ENCODE data around the gene ZNF324.
"Not testable (repeated sequence)": the region's sequence is repeated elsewhere in the genome, so short reads cannot be mapped to it uniquely, and the experiment has no call there.

Gene ZNF324

DNA sequence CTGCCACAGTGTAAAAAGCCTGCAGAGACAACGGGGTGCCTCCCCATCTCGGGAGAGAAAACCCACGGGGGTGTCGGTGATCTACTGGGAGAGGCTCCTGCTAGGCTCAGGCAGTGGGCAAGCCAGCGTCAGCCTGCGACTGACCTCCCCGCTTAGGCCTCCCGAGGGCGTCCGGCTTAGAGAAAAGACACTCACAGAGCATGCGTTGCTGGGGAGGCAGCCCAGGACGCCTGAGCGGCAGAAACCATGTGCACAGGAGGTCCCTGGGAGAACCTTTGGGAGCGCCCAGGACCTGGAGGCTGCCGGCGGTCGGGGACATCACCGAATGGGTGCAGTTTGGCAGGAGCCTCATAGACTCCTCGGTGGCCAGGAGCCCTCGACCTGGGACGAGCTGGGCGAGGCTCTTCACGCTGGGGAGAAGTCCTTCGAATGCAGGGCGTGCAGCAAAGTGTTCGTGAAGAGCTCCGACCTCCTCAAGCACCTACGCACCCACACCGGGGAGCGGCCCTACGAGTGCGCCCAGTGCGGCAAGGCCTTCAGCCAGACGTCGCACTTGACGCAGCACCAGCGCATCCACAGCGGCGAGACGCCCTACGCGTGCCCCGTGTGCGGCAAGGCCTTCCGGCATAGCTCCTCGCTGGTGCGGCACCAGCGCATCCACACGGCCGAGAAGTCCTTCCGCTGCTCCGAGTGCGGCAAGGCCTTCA, 4.1 kb downstream of the ZNF324 start:
- DNase-seq (ENCODE audit: low read depth in 3 of 3, low spot score in 1 of 3), result not testable (repeated sequence)

- DNase-seq (ENCODE audit: low read depth in 3 of 3, low spot score in 1 of 3), result no peak
These were observed 4.9 kb downstream of the ZNF324 start for GRCh38 chr19:58471736-58472135.

DNA sequence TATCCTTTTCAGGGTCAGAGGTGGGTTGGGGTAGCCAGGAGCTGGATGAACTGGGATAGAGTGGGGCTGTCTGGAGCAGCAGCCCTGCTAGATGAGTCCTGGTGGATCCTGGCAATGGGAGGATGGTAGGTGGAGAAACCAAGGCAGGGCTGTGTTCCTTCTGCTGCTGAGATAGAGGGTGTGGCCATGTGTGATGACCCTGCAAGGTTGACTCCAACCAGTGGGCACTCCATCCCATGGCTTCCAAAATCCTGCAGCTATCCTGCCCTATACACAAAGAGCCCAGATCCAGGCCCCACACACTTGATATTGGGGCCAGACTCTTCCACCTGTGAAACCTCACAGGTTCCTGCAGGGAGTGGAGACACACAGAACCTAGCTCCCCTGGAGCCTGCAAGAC, 6.9 kb downstream of the ZNF324 start:
- DNase-seq (ENCODE audit: low read depth in 3 of 3, low spot score in 1 of 3), result no peak

GRCh38 chr19:58474291-58474996, 7.6 kb downstream of the ZNF324 start:
- DNase-seq (ENCODE audit: low read depth in 3 of 3, low spot score in 1 of 3), result no peak

DNA sequence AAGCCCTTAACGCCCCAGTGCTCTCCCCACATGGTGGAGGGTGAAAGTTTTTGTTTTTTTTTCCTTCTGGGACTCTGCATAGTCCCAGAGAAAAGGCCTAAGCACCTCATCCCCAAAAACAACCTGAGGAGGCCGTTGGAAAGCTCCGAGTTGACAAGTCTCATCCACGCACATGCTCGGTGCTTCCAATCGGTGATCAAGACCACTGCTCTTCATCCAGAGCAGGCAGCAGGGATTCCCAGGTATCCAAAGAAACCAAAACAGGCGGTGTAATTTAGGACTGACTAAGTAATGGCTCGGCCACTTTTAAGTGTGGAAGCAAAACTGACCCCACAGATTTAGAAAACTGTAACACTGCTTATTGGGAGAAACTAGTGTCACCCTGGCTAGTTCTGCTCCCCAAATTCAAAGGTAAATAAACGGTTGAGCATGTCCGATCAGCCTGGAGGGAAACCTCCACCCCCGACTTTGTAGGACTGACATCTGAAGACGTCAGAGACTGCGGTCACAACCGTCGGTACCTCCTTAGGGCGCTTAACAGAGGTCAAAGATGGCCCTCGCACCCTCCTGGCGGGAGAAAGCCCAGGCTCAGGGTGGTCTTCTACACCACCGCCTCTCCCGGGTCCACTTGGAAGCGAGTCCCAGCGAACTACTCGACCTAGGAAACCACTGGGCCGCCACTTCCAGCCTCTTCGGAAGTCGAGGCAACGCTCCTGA, 8.3 kb downstream of the ZNF324 start:
- no peak for DNase-seq (ENCODE audit: low read depth in 3 of 3, low spot score in 1 of 3)

DNA sequence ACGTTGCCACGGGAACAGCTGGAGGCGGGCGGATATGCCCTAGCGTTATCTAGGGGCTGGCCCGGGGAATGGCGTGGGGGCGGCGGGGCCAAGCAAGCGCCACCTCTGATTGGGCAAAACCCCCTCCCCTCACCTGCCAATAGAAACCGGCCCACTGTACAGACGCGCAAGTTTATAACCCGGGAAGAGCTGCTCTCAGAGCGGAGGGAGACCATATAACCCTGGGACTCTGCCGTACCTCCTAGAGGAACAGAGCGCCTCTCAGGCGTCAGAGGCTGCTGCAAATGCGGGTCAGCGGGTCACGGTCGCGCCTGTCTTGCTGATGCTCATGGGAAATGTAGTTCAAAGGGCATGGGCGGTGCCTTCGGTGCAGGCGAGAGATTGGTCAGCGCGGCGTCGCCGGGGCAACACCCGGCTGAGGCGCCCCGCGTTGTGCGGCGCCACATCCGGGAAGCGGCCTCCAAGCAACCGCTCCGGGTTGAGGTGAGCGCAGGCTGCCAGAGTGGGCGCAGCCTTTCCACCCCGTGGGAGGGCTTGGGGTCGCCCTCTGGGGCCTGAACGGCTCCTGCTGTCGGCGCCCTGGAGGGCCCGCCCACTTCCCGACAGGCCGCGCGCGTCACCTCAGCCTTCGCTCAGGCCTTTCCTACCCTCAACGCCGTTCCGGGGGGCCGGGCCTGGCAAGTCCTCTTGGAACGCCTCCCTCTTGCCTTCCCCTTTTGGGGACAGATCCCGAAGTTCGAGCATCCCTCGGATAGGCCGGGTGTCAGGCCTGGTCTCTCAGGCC, 9.0 kb downstream of the ZNF324 start, which contains the start of gene ZNF446:
TSS of gene ZNF446 (plus strand) at position 639 of the 784 bp plus-strand sequence. CDS start 867 bp downstream, outside the sequence.
- DNase-seq (ENCODE audit: low read depth in 3 of 3, low spot score in 1 of 3), result peak; percentile 81 to 89 (median 83)

DNA sequence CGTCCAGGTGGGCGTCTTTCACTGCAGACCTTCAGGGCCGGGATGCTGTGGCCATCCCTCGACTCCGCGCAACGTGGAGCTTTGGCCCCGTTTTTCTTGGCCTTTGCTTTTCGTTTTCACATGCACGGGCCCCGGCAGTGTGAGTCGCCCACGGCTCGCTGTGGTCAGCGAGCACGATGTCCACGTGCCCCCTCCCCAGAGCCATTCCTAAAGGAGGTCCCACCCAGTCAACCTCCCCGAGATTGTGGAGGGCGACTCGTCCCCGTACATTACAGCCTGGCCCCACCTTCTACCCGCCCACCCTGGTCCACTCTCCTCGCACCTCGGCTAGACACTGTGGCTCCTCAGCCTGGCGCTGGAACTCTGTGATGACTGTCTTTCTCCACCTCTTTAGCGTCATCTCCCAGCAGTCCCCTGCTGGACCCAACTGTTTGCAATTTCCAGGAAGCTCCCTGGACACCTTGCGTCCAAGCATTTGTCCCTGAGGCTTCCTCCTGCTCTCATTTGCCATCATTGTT, 9.7 kb downstream of the ZNF324 start:
- no peak for DNase-seq (ENCODE audit: low read depth in 3 of 3, low spot score in 1 of 3)

DNA sequence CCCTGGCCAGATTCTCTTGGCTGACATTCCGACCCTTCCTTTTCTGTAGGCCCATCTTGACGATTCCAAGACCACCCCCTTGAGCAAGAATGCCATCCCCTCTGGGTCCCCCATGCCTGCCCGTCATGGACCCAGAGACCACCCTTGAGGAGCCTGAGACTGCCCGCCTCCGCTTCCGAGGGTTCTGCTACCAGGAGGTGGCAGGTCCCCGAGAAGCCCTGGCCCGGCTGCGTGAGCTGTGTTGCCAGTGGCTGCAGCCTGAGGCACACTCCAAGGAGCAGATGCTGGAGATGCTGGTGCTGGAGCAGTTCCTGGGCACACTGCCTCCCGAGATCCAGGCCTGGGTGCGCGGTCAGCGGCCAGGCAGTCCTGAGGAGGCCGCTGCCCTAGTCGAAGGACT, 10.2 kb downstream of the ZNF324 start:
- DNase-seq (ENCODE audit: low read depth in 3 of 3, low spot score in 1 of 3), result no peak

- DNase-seq (ENCODE audit: low read depth in 3 of 3, low spot score in 1 of 3), result no peak
These were observed 11.0 kb downstream of the ZNF324 start for GRCh38 chr19:58477871-58478270.

DNA sequence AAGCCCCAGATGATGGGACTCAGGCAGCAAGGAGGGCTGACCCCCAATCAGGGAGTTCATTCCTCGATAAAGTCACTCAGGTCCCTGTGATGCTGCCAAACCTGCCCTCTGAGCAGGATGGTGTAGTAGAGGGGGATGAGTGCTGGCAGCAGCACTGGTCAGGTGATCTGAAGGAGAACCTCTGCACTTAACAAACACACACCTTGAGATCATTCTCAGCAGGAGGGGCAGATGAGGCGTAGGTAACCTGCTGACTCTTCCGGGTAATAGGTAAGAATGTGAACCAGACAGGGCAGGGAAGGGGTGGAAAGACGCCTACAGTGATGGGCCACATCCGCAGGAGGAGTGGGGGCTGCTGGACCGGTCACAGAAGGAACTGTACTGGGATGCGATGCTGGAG, 12.4 kb downstream of the ZNF324 start:
- DNase-seq (ENCODE audit: low read depth in 3 of 3, low spot score in 1 of 3), result no peak

DNA sequence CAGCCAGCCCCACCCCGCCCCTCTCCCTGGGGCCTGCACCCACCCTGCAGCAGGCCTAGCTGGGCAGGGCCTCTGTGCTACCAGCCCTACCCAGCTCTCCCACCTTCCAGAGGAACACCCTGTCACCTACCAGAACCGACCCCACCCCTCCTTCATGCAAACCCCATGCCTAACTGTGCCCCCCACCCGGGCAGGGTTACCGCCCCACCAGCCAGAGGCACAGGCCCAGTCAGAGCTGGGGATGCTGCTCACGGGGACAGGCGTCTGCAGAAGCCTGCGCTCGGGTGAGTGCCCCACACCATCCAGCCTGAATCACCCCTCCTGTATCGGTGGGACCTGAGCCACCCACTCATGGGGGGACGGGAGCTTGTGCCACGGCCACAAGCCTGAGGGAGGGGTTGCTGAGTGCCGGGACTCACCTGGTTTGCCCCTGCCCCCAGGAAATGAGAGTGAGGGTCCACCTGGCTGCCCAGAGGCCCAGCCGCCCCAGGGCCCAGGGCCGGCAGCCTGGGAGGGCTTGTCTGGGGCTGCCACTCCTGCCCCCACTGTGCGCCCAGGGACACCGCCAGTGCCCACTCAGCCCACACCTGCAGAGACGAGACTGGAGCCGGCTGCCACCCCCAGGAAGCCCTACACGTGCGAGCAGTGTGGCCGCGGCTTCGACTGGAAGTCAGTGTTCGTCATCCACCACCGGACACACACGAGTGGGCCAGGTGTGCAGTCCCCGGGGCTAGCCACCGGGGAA, 13.0 kb downstream of the ZNF324 start:
- no peak for DNase-seq (ENCODE audit: low read depth in 3 of 3, low spot score in 1 of 3)

DNA sequence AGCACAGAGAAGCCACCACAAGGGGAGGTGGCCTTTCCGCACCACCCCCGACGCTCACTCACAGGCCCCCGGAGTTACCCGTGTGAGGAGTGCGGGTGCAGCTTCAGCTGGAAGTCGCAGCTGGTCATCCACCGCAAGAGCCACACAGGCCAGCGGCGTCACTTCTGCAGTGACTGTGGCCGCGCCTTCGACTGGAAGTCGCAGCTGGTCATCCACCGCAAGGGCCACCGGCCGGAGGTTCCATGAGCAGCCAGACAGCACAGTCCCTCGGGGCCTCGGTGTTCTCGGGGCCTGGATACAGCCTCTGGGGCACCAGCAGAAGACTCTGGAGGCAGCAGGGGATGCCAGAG, 13.6 kb downstream of the ZNF324 start:
- no peak for DNase-seq (ENCODE audit: low read depth in 3 of 3, low spot score in 1 of 3)

DNA sequence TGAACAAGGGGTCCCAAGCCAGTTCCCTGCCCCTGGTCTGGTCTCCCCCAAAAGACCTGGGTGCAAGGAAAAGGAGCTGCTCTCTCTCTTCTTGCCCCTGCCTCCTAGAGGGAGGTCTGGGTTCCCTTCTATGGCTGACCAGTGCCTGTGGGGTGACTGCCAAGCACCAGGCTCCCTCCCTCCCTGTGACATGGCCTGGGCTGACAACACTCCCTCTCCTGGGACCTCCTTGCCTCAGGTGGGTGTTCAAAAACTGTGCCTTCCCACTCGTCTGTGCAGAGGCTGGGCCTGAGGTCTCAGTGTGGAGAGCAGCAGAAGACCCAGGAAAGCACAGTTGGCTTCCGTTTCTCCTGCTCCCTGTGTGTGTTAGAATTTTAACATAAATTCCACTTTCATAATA, 14.0 kb downstream of the ZNF324 start:
- DNase-seq (ENCODE audit: low read depth in 3 of 3, low spot score in 1 of 3), result no peak

- no peak for DNase-seq (ENCODE audit: low read depth in 3 of 3, low spot score in 1 of 3)
These were observed 15.5 kb downstream of the ZNF324 start for GRCh38 chr19:58482372-58482771.

DNA sequence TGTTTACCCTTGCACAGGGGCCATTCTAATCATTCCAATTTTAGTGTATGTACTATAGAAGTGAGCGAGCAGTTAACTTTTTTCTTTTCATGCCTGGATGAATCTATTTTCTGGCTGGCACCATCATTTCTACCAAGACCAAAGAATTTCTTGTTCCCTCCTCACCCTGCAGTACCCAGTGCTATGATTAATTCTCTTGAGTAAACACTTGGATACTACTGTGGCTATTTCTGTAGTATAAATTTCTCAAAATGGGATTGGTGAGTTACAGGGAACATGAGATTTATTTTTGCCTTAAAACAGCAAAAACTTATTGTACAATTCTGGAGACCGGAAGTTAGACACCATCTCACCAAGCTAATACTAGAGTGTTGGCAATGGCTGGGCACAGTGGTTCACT, 16.9 kb downstream of the ZNF324 start:
- DNase-seq (ENCODE audit: low read depth in 3 of 3, low spot score in 1 of 3), result no peak

GRCh38 chr19:58484349-58484748, 17.5 kb downstream of the ZNF324 start:
- not testable (repeated sequence) for DNase-seq (ENCODE audit: low read depth in 3 of 3, low spot score in 1 of 3)

- no peak for DNase-seq (ENCODE audit: low read depth in 3 of 3, low spot score in 1 of 3)
These were observed 24.5 kb downstream of the ZNF324 start for GRCh38 chr19:58491393-58491792.

- no peak for DNase-seq (ENCODE audit: low read depth in 3 of 3, low spot score in 1 of 3)
These were observed 25.4 kb downstream of the ZNF324 start for GRCh38 chr19:58492265-58492664.

DNA sequence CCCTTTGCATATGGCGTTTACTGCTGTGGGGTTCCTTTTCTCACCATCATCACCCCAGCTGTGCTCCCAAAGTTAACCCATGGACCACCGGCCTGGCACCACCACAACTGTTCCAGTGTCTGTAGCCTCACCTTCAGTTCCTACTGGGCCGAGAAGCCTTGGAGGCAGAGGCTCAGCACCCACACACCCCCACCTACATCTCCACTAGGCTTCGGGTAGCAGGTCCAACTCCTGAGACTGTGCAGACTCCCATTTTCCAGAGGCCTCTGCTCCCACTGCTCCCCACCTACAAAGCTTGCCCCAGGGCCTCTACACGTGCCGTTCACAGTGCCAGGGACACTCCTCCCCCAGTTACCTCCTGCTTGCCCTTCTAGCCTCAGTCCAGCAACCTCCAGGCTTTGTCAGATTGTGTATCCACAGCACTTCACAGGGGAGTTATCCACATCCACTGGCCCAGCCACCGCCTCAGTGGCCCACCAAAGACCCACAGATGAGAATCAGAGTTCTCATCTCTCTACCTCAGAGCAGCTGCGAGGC, 30.8 kb downstream of the ZNF324 start:
- no peak for DNase-seq (ENCODE audit: low read depth in 3 of 3, low spot score in 1 of 3)

All from stimulated activated CD4-positive, alpha-beta T cell treated with anti-CD3 and anti-CD28 coated beads, TNF-alpha, amount 100 ng/mL, for 1 hour (primary cell).